ENCODE data around the gene ORAI3. TPM values are rescaled to one million over a fixed set of nuclear protein-coding genes. Genes with fewer than 3 reads are reported as not detected.
A peak's percentile ranks its signal among the peaks of the same experiment; 100 is the strongest.

Gene ORAI3
- total RNA-seq, 1 experiment from 2014 or later, result 9.0 TPM

- Histone ChIP-seq H3K4me1 (ENCODE audit: control insufficient read depth in 1 of 2, insufficient read depth in 2 of 2, low read length in 2 of 2) (peaks cover 16 to 33% of the 10 kb centered on the region in 2 experiments; a peak in 3 of 4 replicates), H3K27me3 (ENCODE audit: insufficient read depth, low read length) (no peaks in the 10 kb centered on the region), H3K9ac (ENCODE audit: low read length) (no peak overlapping the region), H3K27ac (ENCODE audit: low read depth, low read length) (peak overlapping the region; percentile 89), H3K4me3 (replicated peaks in 1 of 2; ENCODE audit: low read depth in 1 of 2, low read length in 2 of 2) (no peak overlapping the region), H3K4me2 (ENCODE audit: low read length) (peak overlapping the region; percentile 16; the same call in 1 of the 2 replicates), H3K9me2 (ENCODE audit: insufficient read depth) (no peaks in the 10 kb centered on the region), H3K36me3 (ENCODE audit: control insufficient read depth in 1 of 2, insufficient read depth in 2 of 2, low read length in 2 of 2) (no peaks in the 10 kb centered on the region), H3K9me3 (ENCODE audit: control insufficient read depth in 1 of 2, insufficient read depth in 1 of 2, low read depth in 1 of 2, low read length in 2 of 2) (no peaks in the 10 kb centered on the region), H4K20me1 (ENCODE audit: insufficient read depth) (no peaks in the 10 kb centered on the region), H2AFZ (ENCODE audit: low read depth, low read length, poor library complexity, severe bottlenecking) (no peak overlapping the region), H3K79me2 (ENCODE audit: insufficient read depth, low read length) (no peaks in the 10 kb centered on the region)
- TF ChIP-seq SP1 (IDR thresholded peaks at IDR 0.05; ENCODE audit: low read depth), result no peak
- DNase-seq (ENCODE audit: low read depth, low spot score) (no peak), ATAC-seq (peak; percentile 46)
- CTCF ChIA-PET, result interaction anchor here (1.6 kb wide), 1 partner anchor 19 kb away, joined by 4 read pairs; no protein-coding TSS in a partner anchor
- no TSS peak for BruUV-seq (replicated peaks)
- RAD21 ChIA-PET (ENCODE audit: low non-redundant PET in 1 of 2, low total read pairs in 2 of 2, uncharacterized antibody in 2 of 2, unreplicated experiment in 2 of 2), result no interaction called here
- intact Hi-C loops (cut with micrococcal nuclease), result loop anchor here (5.0 kb wide), 1 partner anchor 61 kb away; no protein-coding TSS in a partner anchor
- POLR2A ChIA-PET, result no interaction called here
Observed at GRCh38 chr16:30903596-30903995, 45.3 kb upstream of the ORAI3 start.

DNA sequence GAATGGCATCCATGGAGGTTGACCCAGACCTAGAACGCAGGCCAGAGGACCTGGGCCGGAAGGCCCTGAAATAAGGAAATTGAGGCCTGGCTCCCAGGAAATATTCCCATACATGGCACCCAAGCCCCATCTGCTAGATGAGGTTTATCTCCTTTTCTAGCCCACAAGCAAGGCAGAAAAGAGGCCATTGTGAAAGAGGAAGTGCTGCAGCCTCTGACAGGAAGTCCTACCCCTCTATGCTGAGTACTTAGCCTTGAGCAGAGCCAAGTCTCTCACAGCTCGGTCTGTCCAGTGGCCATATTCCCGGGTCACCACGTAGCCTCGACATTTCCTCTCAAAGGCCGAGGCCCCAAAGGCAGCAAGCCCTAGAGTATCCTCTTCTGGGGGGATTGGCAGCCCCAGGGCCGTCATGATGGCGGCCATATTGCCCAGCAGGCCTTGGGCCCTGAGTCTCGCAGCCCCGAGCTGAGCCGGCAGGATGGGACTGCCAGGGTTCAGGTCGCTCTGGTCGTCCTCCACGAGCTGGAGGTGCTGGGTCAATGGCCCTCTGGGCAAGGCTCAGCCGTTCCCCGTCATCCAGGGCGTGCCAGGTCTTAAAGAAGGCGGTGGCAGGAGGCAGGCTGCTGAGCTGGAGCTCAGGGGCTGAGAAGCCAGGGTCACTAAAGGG lies 44.6 kb upstream of the ORAI3 start:
- Histone ChIP-seq H3K79me2 (ENCODE audit: insufficient read depth, low read length) (no peaks in the 10 kb centered on the region), H3K9ac (ENCODE audit: low read length) (no peak overlapping the region), H3K9me2 (ENCODE audit: insufficient read depth) (no peaks in the 10 kb centered on the region), H3K4me1 (ENCODE audit: control insufficient read depth in 1 of 2, insufficient read depth in 2 of 2, low read length in 2 of 2) (peaks cover 16 to 33% of the 10 kb centered on the region in 2 experiments; a peak in 3 of 4 replicates), H4K20me1 (ENCODE audit: insufficient read depth) (no peaks in the 10 kb centered on the region), H3K4me2 (ENCODE audit: low read length) (peak overlapping the region; percentile 16; the same call in 1 of the 2 replicates), H3K4me3 (replicated peaks in 1 of 2; ENCODE audit: low read depth in 1 of 2, low read length in 2 of 2) (no peak overlapping the region), H3K36me3 (ENCODE audit: control insufficient read depth in 1 of 2, insufficient read depth in 2 of 2, low read length in 2 of 2) (no peaks in the 10 kb centered on the region), H2AFZ (ENCODE audit: low read depth, low read length, poor library complexity, severe bottlenecking) (no peak overlapping the region), H3K9me3 (ENCODE audit: control insufficient read depth in 1 of 2, insufficient read depth in 1 of 2, low read depth in 1 of 2, low read length in 2 of 2) (no peaks in the 10 kb centered on the region), H3K27ac (ENCODE audit: low read depth, low read length) (peak overlapping the region; percentile 89), H3K27me3 (ENCODE audit: insufficient read depth, low read length) (no peaks in the 10 kb centered on the region)
- ChIA-PET CTCF (interaction anchor here (0.7 kb wide), 1 partner anchor 11 kb away, joined by 4 read pairs; no protein-coding TSS in a partner anchor), POLR2A (interaction anchor here (1.4 kb wide), 1 partner anchor 8 kb away, joined by 4 read pairs; the partner anchor contains the start of gene CTF1), RAD21 (ENCODE audit: low non-redundant PET in 1 of 2, low total read pairs in 2 of 2, uncharacterized antibody in 2 of 2, unreplicated experiment in 2 of 2) (no interaction called here)
- DNase-seq (ENCODE audit: low read depth, low spot score) (no peak), ATAC-seq (no peak)
- BruUV-seq (replicated peaks), result no TSS peak
- intact Hi-C loops (cut with micrococcal nuclease), result loop anchor here (5.0 kb wide), 1 partner anchor 62 kb away; no protein-coding TSS in a partner anchor
- TF ChIP-seq ZFX (IDR thresholded peaks at IDR 0.05) (peak; percentile 30; the same call in 1 of the 2 replicates), RAD21 (IDR thresholded peaks at IDR 0.05; ENCODE audit: low read depth) (no peak), POLR2A (IDR thresholded peaks at IDR 0.05; ENCODE audit: borderline replicate concordance, extremely low read depth, insufficient read depth, insufficient read length) (no peak), ZNF274 (IDR thresholded peaks at IDR 0.05; ENCODE audit: low read depth, low read length) (no peak), ELF1 (IDR thresholded peaks at IDR 0.05; ENCODE audit: borderline replicate concordance, low read depth) (no peak), JUND (IDR thresholded peaks at IDR 0.05) (no peak)
- TF ChIP-seq, protein P1, sequence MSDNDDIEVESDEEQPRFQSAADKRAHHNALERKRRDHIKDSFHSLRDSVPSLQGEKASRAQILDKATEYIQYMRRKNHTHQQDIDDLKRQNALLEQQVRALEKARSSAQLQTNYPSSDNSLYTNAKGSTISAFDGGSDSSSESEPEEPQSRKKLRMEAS (IDR thresholded peaks at IDR 0.05), result no peak
- TF ChIP-seq, protein P2, sequence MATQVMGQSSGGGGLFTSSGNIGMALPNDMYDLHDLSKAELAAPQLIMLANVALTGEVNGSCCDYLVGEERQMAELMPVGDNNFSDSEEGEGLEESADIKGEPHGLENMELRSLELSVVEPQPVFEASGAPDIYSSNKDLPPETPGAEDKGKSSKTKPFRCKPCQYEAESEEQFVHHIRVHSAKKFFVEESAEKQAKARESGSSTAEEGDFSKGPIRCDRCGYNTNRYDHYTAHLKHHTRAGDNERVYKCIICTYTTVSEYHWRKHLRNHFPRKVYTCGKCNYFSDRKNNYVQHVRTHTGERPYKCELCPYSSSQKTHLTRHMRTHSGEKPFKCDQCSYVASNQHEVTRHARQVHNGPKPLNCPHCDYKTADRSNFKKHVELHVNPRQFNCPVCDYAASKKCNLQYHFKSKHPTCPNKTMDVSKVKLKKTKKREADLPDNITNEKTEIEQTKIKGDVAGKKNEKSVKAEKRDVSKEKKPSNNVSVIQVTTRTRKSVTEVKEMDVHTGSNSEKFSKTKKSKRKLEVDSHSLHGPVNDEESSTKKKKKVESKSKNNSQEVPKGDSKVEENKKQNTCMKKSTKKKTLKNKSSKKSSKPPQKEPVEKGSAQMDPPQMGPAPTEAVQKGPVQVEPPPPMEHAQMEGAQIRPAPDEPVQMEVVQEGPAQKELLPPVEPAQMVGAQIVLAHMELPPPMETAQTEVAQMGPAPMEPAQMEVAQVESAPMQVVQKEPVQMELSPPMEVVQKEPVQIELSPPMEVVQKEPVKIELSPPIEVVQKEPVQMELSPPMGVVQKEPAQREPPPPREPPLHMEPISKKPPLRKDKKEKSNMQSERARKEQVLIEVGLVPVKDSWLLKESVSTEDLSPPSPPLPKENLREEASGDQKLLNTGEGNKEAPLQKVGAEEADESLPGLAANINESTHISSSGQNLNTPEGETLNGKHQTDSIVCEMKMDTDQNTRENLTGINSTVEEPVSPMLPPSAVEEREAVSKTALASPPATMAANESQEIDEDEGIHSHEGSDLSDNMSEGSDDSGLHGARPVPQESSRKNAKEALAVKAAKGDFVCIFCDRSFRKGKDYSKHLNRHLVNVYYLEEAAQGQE (IDR thresholded peaks at IDR 0.05; ENCODE audit: low read depth), result no peak
